AG04450 (cell line): Measurements from ENCODE around the gene TIMP3. TPM values are rescaled to one million over a fixed set of nuclear protein-coding genes. Genes with fewer than 3 reads are reported as not detected.
A peak's percentile ranks its signal among the peaks of the same experiment; 100 is the strongest.

Experiments used
- CTCF ChIA-PET: fragments of 300-600, 350-600 bp; formaldehyde crosslinking; extraction: SDS; loops from one replicate; lab custom pipeline; 2022; ENCODE audit warnings: antibody characterized with exemption, inconsistent platforms; lab: Charles Lee
- POLR2A ChIA-PET: fragments of 350-600 bp; formaldehyde crosslinking; extraction: SDS; loops from one replicate; lab custom pipeline; 2021; ENCODE audit warnings: antibody characterized with exemption, inconsistent platforms; lab: Yijun Ruan, JAX
- DNase-seq: peaks from one replicate; pipeline ENCODE4 v3.0.0-alpha.2; 2011; ENCODE audit warnings: low read depth, low spot score
- H3K27ac ChIP-seq: one replicate; pipeline ENCODE4 v1.5.1; 2012; ENCODE audit warnings: low read depth, low read length, control low read depth
- H3K27me3 ChIP-seq: one replicate; pipeline ENCODE4 v1.6.0; 2012; ENCODE audit warnings: low read length; ENCODE audit not compliant: control insufficient read depth, insufficient read depth
- H3K4me3 ChIP-seq: 2 replicates; pipeline ENCODE4 v1.5.1; 2011; ENCODE audit warnings: mild to moderate bottlenecking, low read depth, low read length, control low read depth
- H3K9me3 ChIP-seq: 2 replicates; pipeline ENCODE4 v1.5.1; 2012; ENCODE audit warnings: low read length; ENCODE audit not compliant: control insufficient read depth, insufficient read depth
- polyA plus RNA-seq: library from polyadenylated mRNA; depleted of rRNA; stranded (reverse); fragments of >200 nt; gene quantifications from 2 replicates; pipeline ENCODE4 v1.2.3, GENCODE V29; 2011
- TF ChIP-seq, protein P1 (sequence below): IDR thresholded peaks from 2 replicates; pipeline ENCODE4 v1.5.1; 2011; ENCODE audit warnings: low read depth, low read length, control low read depth, inconsistent platforms

TIMP3 gene
- polyA plus RNA-seq, 1 experiment: 486 TPM

- Histone ChIP-seq H3K27ac (no peak overlapping the region), H3K4me3 (0 out of 2 replicates have a peak overlapping the region, but pooled peaks have one; percentile 3), H3K9me3 (no peaks in the 10 kb centered on the region), H3K27me3 (no peaks in the 10 kb centered on the region)
- TF ChIP-seq, protein P1, sequence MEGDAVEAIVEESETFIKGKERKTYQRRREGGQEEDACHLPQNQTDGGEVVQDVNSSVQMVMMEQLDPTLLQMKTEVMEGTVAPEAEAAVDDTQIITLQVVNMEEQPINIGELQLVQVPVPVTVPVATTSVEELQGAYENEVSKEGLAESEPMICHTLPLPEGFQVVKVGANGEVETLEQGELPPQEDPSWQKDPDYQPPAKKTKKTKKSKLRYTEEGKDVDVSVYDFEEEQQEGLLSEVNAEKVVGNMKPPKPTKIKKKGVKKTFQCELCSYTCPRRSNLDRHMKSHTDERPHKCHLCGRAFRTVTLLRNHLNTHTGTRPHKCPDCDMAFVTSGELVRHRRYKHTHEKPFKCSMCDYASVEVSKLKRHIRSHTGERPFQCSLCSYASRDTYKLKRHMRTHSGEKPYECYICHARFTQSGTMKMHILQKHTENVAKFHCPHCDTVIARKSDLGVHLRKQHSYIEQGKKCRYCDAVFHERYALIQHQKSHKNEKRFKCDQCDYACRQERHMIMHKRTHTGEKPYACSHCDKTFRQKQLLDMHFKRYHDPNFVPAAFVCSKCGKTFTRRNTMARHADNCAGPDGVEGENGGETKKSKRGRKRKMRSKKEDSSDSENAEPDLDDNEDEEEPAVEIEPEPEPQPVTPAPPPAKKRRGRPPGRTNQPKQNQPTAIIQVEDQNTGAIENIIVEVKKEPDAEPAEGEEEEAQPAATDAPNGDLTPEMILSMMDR: no peak
- DNase-seq: no peak
- ChIA-PET CTCF (interaction anchor here (0.8 to 4.2 kb wide), 3 partner anchors 11 to 180 kb away, joined by 3 to 21 read pairs (median 3); no protein-coding TSS in a partner anchor), POLR2A (no interaction called here)
Measured at GRCh38 chr22:32808038-32808445, 6.5 kb downstream of the TIMP3 start.

DNA sequence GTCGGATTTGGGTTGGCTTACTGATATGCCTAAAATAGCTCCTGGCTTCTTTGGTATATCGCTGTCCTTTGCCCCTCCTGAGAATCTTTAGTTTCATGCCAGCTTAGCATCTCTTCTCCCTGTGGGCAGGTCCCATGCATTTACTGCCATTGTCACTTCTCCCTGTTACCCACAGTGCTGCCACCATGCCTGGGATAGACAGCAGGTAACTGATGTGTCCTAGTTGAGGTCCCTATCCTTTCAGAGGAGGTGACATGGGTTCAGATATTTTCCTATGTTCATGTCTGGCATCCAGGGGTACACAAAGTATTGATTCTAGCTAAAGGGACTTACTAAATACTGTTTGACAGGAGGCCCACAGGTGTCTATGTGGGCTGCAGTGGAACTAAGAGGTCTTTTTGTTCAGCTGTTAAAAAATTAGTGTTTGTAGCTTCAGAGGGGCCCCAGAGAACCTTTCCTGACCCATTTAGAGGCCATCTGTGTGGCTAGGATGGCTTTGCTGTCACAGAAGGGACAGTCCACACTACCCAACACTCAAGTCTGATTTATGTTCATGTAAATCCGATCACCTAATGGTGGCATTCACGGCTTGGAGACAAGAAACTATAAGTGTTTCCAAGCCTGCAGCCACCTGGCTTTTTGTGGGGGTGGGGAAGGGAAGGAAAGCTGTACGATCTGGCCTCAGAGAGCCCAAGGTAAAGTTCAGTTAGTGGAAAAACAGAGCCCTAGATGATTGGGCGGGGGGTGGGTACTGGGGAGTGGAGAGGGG is 8.5 kb downstream of the TIMP3 start:
- Histone ChIP-seq H3K9me3 (no peaks in the 10 kb centered on the region), H3K27ac (no peak overlapping the region), H3K27me3 (no peaks in the 10 kb centered on the region), H3K4me3 (no peak overlapping the region)
- no peak for DNase-seq
- ChIA-PET CTCF (interaction anchor here (0.8 to 1.9 kb wide), 6 partner anchors 13 to 281 kb away, joined by 3 to 6 read pairs (median 4); no protein-coding TSS in a partner anchor), POLR2A (interaction anchor here (0.5 to 2.2 kb wide), 3 partner anchors 8 to 897 kb away, joined by 4 to 10 read pairs (median 4); partner anchors contain the start of gene TIMP3)
- TF ChIP-seq, protein P1: no peak

DNA sequence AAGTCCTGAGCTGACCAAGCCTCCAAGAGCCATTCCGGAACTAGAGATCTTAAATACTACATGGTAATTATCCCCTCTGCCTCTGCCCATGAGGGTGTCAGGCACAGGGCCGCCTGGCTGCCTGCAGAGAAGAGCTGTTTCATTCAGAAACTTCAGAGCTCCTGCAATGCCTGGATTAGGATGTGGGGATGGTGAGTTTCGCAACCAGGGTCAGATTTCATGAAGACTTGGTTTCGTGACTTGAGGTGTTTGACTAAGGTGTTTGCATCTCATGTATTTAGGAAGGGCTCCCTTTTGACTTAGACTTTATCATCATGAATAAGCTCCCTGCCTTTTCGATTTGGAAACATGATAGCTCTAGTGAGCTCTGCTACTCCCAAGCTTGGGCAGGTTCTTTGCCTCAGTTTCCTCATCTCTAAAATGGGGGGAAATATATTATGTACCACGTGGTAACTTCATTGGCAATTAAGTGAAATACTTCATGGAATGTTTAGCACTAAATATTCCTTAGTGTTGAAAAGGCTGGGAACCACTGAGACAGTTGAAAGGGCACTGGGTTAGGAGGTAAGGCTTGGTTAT is 9.1 kb downstream of the TIMP3 start:
- no peaks in the 10 kb centered on the region for H3K9me3 ChIP-seq
- H3K27ac ChIP-seq: no peak overlapping the region
- no peak for DNase-seq
- CTCF ChIA-PET: interaction anchor here (0.6 to 1.9 kb wide), 7 partner anchors 13 to 282 kb away, joined by 3 to 6 read pairs (median 4); no protein-coding TSS in a partner anchor
- POLR2A ChIA-PET: interaction anchor here (1.1 to 2.2 kb wide), 2 partner anchors 9 to 11 kb away, joined by 4 to 10 read pairs; partner anchors contain the start of gene TIMP3
- H3K4me3 ChIP-seq: no peak overlapping the region
- TF ChIP-seq, protein P1: no peak
- no peaks in the 10 kb centered on the region for H3K27me3 ChIP-seq

DNA sequence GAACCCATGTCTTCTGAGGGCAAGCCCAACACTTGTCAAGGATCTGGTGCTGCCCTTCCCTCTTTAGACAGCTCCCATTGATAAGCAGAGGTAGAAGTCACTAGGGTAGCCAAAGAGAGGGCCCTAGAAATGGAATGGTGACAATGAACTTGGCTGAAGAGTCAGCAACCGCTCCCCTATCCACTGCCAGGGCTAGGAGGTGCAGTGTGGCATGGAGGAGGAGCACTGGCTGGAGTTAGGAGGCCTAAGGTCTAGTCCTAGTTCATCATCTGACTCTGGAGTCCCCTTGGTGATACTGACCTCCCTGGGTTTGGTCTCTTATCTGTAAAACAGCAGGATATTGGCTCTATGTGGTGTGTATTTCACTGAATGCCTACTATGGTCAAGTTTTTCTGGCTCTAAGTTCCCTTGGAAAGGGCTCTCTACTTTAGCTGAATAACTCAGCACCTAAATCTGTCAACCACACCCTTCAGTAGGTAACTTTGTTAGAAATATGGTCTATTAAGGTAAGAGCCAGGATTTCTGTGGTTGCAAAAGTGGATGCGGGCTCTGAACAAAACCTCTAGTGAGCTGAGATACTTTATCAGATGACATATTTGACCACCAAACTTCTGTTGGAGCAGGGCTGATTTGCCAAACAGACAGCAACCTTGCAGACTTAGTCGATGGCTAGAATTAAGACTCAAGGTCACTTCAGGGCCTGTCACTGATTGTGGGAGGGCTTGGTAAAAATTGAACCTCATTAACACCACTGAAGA is 10.5 kb downstream of the TIMP3 start:
- H3K4me3 ChIP-seq: no peak overlapping the region
- no peaks in the 10 kb centered on the region for H3K9me3 ChIP-seq
- POLR2A ChIA-PET: interaction anchor here (2.2 to 2.9 kb wide), 2 partner anchors 10 kb away, joined by 10 to 15 read pairs; partner anchors contain the start of gene TIMP3
- TF ChIP-seq, protein P1: no peak
- H3K27ac ChIP-seq: no peak overlapping the region
- H3K27me3 ChIP-seq: no peaks in the 10 kb centered on the region
- no peak for DNase-seq
- CTCF ChIA-PET: interaction anchor here (0.5 to 1.8 kb wide), 3 partner anchors 25 to 283 kb away, joined by 4 to 6 read pairs (median 5); no protein-coding TSS in a partner anchor
